Measurements from ENCODE around the gene SH3GLB1. TPM values are rescaled to one million over a fixed set of nuclear protein-coding genes. Genes with fewer than 3 reads are reported as not detected.

SH3GLB1 gene
- total RNA-seq, 1 experiment from 2014 or later: 42.4 TPM

DNA sequence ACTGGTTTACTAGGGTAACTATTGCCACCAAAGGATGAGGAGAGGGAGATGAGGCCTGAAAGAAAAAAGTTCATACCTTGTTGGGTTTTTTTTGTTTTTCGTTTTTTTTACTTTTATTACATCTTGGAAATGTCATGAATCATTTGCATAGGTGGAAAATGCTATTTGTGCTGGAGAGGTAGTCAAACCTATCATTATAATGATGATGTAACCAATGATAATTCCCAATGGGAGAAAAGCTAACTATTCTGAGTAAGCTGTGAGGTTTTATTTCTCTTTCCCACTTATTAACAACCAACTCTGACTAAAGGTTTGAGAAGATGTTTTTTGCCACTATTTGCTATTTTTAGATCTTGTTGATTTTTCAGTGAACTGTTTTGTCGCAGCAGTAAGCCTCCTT, 29.0 kb downstream of the SH3GLB1 start:
- Histone ChIP-seq H4K20me1 (ENCODE audit: insufficient read depth) (no peaks in the 10 kb centered on the region), H3K27me3 (ENCODE audit: insufficient read depth, low read length) (no peaks in the 10 kb centered on the region), H3K4me2 (ENCODE audit: low read length) (no peak overlapping the region), H3K27ac (ENCODE audit: low read depth, low read length) (no peak overlapping the region), H3K9ac (ENCODE audit: low read length) (no peak overlapping the region), H2AFZ (ENCODE audit: low read depth, low read length, poor library complexity, severe bottlenecking) (no peak overlapping the region), H3K4me3 (replicated peaks in 1 of 2; ENCODE audit: low read depth in 1 of 2, low read length in 2 of 2) (no peak overlapping the region), H3K4me1 (ENCODE audit: control insufficient read depth in 1 of 2, insufficient read depth in 2 of 2, low read length in 2 of 2) (no peaks in the 10 kb centered on the region), H3K79me2 (ENCODE audit: insufficient read depth, low read length) (no peaks in the 10 kb centered on the region), H3K9me2 (ENCODE audit: insufficient read depth) (no peaks in the 10 kb centered on the region), H3K9me3 (ENCODE audit: control insufficient read depth in 1 of 2, insufficient read depth in 1 of 2, low read depth in 1 of 2, low read length in 2 of 2) (no peaks in the 10 kb centered on the region), H3K36me3 (ENCODE audit: control insufficient read depth in 1 of 2, insufficient read depth in 2 of 2, low read length in 2 of 2) (peaks cover 8 to 27% of the 10 kb centered on the region in 2 experiments; a peak in 2 of 4 replicates)
- intact Hi-C loops (cut with micrococcal nuclease): no loop called here
- ChIA-PET POLR2A (no interaction called here), CTCF (interaction anchor here (0.9 to 1.2 kb wide), 2 partner anchors 9 to 29 kb away, joined by 3 to 4 read pairs; partner anchors contain the start of gene SH3GLB1), RAD21 (ENCODE audit: low non-redundant PET in 1 of 2, low total read pairs in 2 of 2, uncharacterized antibody in 2 of 2, unreplicated experiment in 2 of 2) (no interaction called here)
- ATAC-seq: no peak
- no TSS peak for BruUV-seq (replicated peaks)
- DNase-seq (ENCODE audit: low read depth, low spot score): no peak
- TF ChIP-seq FOSL1 (IDR thresholded peaks at IDR 0.05; ENCODE audit: low read depth) (no peak), SIN3A (IDR thresholded peaks at IDR 0.05; ENCODE audit: low read depth) (no peak)

DNA sequence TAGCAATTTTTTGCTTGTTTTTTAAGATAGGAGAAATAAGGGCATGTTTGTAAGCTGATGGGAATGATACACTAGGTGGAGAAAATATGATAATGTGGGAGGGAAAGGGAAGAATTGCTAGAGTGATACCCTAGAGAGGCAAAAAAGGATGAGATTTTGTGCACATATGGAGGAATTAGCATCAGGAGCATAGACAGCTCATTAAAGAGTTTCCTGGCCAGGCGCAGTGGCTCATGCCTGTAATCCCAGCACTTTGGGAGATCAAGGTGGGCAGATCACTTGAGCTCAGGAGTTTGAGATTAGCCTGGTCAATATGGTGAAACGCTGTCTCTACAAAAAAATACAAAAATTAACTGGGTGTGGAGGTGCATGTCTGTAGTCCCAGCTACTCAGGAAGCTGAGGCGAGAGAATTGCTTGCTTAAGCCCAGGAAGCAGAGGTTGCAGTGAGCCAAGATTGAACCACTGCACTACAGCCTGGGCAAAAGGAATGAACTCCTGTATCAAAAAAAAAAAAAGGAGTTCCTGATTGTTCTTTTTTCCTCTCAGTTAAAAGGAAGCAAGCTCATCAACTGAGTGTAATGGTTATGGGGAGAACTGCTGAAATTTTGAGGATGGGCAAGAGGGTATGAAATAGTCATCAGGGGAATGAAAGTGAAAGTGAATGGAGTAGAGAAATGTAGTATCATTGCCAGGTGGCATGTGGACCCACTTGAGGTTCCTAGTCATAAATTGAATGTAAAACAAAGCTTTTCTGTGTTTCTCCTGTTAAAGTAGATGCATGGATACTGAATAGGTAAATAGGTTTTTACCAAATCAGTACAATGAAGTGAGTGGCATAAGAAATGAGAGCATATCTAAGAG, 35.5 kb downstream of the SH3GLB1 start:
- intact Hi-C loops (cut with micrococcal nuclease): no loop called here
- POLR2A ChIA-PET: interaction anchor here (1.0 kb wide), 1 partner anchor 36 kb away, joined by 3 read pairs; the partner anchor contains the start of gene SH3GLB1
- Histone ChIP-seq H2AFZ (ENCODE audit: low read depth, low read length, poor library complexity, severe bottlenecking) (no peak overlapping the region), H3K27me3 (ENCODE audit: insufficient read depth, low read length) (no peaks in the 10 kb centered on the region), H3K27ac (ENCODE audit: low read depth, low read length) (no peak overlapping the region), H3K4me2 (ENCODE audit: low read length) (no peak overlapping the region), H3K4me1 (ENCODE audit: control insufficient read depth in 1 of 2, insufficient read depth in 2 of 2, low read length in 2 of 2) (no peaks in the 10 kb centered on the region), H3K36me3 (ENCODE audit: control insufficient read depth in 1 of 2, insufficient read depth in 2 of 2, low read length in 2 of 2) (peaks cover 8 to 34% of the 10 kb centered on the region in 2 experiments; a peak in 3 of 4 replicates), H3K9me2 (ENCODE audit: insufficient read depth) (no peaks in the 10 kb centered on the region), H3K79me2 (ENCODE audit: insufficient read depth, low read length) (no peaks in the 10 kb centered on the region), H3K9me3 (ENCODE audit: control insufficient read depth in 1 of 2, insufficient read depth in 1 of 2, low read depth in 1 of 2, low read length in 2 of 2) (no peaks in the 10 kb centered on the region), H3K4me3 (replicated peaks in 1 of 2; ENCODE audit: low read depth in 1 of 2, low read length in 2 of 2) (no peak overlapping the region), H3K9ac (ENCODE audit: low read length) (no peak overlapping the region), H4K20me1 (ENCODE audit: insufficient read depth) (no peaks in the 10 kb centered on the region)
- no peak for DNase-seq (ENCODE audit: low read depth, low spot score)
- ATAC-seq: no peak
- CTCF ChIA-PET: interaction anchor here (0.8 to 3.3 kb wide), 3 partner anchors 14 to 360 kb away, joined by 3 to 11 read pairs (median 3); partner anchors contain the start of gene SH3GLB1
- TF ChIP-seq EZH2 (IDR thresholded peaks at IDR 0.05) (no peak), TCF7L2 (IDR thresholded peaks at IDR 0.05; ENCODE audit: borderline replicate concordance, extremely low read depth, insufficient read depth, insufficient read length) (no peak), SRF (IDR thresholded peaks at IDR 0.05; ENCODE audit: low read depth) (no peak)
- TF ChIP-seq, protein P1, sequence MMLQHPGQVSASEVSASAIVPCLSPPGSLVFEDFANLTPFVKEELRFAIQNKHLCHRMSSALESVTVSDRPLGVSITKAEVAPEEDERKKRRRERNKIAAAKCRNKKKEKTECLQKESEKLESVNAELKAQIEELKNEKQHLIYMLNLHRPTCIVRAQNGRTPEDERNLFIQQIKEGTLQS (IDR thresholded peaks at IDR 0.05): no peak
- RAD21 ChIA-PET (ENCODE audit: low non-redundant PET in 1 of 2, low total read pairs in 2 of 2, uncharacterized antibody in 2 of 2, unreplicated experiment in 2 of 2): no interaction called here
- BruUV-seq (replicated peaks): no TSS peak
